Subcutaneous adipose tissue (tissue), 4 donors: ENCODE results near the gene EHBP1L1. TPM values are rescaled to one million over a fixed set of nuclear protein-coding genes. Genes with fewer than 3 reads are reported as not detected.

Source experiments
- CTCF ChIP-seq: fragments of 450-650 bp; IDR thresholded peaks from one replicate; pipeline ENCODE4 v1.5.1; 2016; ENCODE audit warnings: low read depth, mild to moderate bottlenecking, control low read depth, antibody characterized with exemption, moderate library complexity
- total RNA-seq, 4 donors: library from RNA; depleted of rRNA; stranded (reverse); fragments of >200 nt; gene quantifications; one replicate each; pipeline ENCODE4 v1.1.0, GENCODE V29; 2016

The EHBP1L1 gene
- total RNA-seq, 4 donors from 2014 or later: 27.1 to 79.5 (median 45.7) TPM

DNA sequence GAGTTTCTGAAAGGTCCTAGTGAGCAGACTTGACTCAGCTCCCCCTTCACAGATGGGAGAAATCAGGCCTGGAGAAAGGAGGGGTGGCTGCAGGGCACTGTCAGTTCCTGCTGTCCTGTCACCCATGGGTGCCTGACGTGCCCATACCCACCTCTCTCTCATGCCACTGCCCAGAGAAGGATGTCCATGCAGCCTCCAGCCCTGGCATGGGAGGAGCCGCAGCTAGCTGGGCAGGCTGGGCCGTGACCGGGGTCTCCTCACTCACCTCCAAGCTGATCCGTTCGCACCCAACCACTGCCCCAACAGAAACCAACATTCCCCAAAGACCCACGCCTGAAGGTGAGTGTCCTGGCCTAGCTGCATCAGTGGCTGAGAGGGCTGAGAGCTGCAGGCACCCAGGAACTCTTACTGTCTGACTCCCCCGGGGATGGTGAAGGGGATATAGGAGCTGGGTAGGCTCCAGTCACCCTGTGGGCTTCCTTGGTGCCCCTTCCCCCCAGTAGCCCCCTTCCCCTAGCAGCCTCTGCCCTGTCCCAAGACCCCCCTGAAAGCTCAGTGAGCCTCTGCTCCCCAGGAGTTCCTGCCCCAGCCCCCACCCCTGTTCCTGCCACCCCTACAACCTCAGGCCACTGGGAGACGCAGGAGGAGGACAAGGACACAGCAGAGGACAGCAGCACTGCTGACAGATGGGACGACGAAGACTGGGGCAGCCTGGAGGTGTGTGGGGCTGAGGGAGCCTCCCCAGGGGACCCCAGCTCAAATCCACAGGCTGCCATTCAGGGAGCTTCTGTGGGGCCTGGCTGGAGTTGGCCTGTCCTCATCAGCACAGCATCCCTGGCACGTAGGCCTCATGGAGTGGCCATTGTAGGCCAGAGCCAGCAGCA is 39.2 kb upstream of the EHBP1L1 start:
- TF ChIP-seq CTCF: no peak

DNA sequence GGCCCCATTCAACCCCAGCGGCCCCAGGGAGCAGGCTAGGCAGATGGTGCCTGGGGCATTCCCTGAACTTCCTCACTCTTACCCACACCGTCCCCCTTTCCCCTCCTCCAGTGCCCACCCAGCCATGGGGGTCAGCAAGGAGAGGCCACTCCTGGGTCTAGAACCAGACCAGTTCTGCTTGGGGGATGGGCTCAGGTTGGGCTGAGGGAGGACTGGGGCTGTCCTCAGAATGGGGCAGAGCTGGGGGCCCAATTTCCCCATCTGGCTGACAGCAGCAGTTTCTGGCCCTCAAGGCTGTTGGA is 38.6 kb upstream of the EHBP1L1 start:
- TF ChIP-seq CTCF: no peak

- no peak for TF ChIP-seq CTCF
These were observed 38.1 kb upstream of the EHBP1L1 start for GRCh38 chr11:65537620-65538231.

GRCh38 chr11:65538232-65538914 is 37.5 kb upstream of the EHBP1L1 start:
- no peak for TF ChIP-seq CTCF

- TF ChIP-seq CTCF: no peak
These were observed 36.7 kb upstream of the EHBP1L1 start for GRCh38 chr11:65538915-65539743.

DNA sequence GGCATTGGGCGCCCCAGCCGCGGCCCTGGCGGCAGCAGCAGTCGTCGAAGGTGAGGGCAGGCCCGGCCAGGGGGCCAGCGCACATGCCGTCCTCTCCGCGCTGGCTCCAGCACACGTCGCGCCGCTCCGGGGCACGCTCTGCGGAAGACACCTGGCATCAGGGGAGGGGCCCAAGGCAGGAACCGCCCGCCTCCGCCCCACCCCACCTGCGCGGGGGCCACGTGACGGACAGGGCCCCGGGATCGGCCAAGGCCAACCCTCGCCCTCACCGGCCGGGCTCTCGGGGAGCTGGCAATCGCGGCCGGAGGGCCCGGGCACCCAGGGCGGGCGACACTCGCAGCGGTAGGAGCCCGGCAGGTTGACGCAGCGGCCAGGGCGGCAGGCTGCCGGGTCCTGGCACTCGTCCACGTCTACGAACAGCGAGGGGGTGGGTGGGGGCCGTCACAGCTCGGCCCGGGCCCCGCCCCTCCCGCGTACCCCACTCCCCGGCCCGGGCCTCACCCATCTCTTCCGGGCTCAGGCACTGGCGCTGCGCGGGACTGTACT is 36.0 kb upstream of the EHBP1L1 start:
- no peak for TF ChIP-seq CTCF
